HEK293 (cell line): ENCODE measurements around the gene FERMT3.

Experiments
- GLIS2 ChIP-seq: fragments of 450-650 bp; formaldehyde crosslinking; IDR thresholded peaks from 2 replicates; pipeline ENCODE4 v1.5.1; 2016; ENCODE audit warnings: missing biosample characterization, missing genetic modification characterization
- KLF1 ChIP-seq: fragments of 450-650 bp; formaldehyde crosslinking; IDR thresholded peaks from 2 replicates; pipeline ENCODE4 v1.5.1; 2016; ENCODE audit warnings: missing biosample characterization, missing genetic modification characterization
- KLF17 ChIP-seq: fragments of 450-650 bp; formaldehyde crosslinking; IDR thresholded peaks from 2 replicates; pipeline ENCODE4 v1.5.1; 2016; ENCODE audit warnings: missing biosample characterization, missing genetic modification characterization
- KLF8 ChIP-seq: fragments of 450-650 bp; formaldehyde crosslinking; IDR thresholded peaks from 2 replicates; pipeline ENCODE4 v1.5.1; 2016; ENCODE audit warnings: missing biosample characterization, missing genetic modification characterization
- SCRT1 ChIP-seq: fragments of 450-650 bp; formaldehyde crosslinking; IDR thresholded peaks from 2 replicates; pipeline ENCODE4 v1.5.1; 2016; ENCODE audit warnings: missing biosample characterization, missing genetic modification characterization, borderline replicate concordance
- SETDB1 ChIP-seq: IDR thresholded peaks from one replicate; pipeline ENCODE4 v1.6.1; 2017; ENCODE audit warnings: mild to moderate bottlenecking, low read length, moderate library complexity, mixed read lengths; ENCODE audit not compliant: insufficient read length
- TSHZ1 ChIP-seq: fragments of 450-650 bp; formaldehyde crosslinking; IDR thresholded peaks from 2 replicates; pipeline ENCODE4 v1.5.1; 2016; ENCODE audit warnings: missing biosample characterization, missing genetic modification characterization, borderline replicate concordance
- ZBTB48 ChIP-seq: fragments of 450-650 bp; formaldehyde crosslinking; IDR thresholded peaks from 2 replicates; pipeline ENCODE4 v1.5.1; 2016; ENCODE audit warnings: missing biosample characterization, missing genetic modification characterization
- ZFHX2 ChIP-seq: fragments of 450-650 bp; formaldehyde crosslinking; conservative IDR thresholded peaks from 2 replicates; pipeline ENCODE4 v1.5.1; 2016; ENCODE audit warnings: missing biosample characterization, missing genetic modification characterization
- ZNF26 ChIP-seq: fragments of 450-650 bp; formaldehyde crosslinking; IDR thresholded peaks from 2 replicates; pipeline ENCODE4 v1.5.1; 2016; ENCODE audit warnings: missing biosample characterization, missing genetic modification characterization
- ZNF391 ChIP-seq: fragments of 450-650 bp; formaldehyde crosslinking; IDR thresholded peaks from 2 replicates; pipeline ENCODE4 v1.5.1; 2016; ENCODE audit warnings: low read depth, missing biosample characterization, missing genetic modification characterization, borderline replicate concordance
- ZNF549 ChIP-seq: fragments of 450-650 bp; IDR thresholded peaks from 2 replicates; pipeline ENCODE4 v1.5.1; 2018; ENCODE audit warnings: missing biosample characterization, missing genetic modification characterization, mild to moderate bottlenecking, inconsistent platforms, moderate library complexity
- ZNF585B ChIP-seq: fragments of 450-650 bp; formaldehyde crosslinking; IDR thresholded peaks from 2 replicates; pipeline ENCODE4 v1.5.1; 2016; ENCODE audit warnings: missing biosample characterization, missing genetic modification characterization
- TF ChIP-seq, protein P1 (sequence below): fragments of 450-650 bp; formaldehyde crosslinking; conservative IDR thresholded peaks from 2 replicates; pipeline ENCODE4 v1.5.1; 2016; ENCODE audit warnings: low read depth, missing biosample characterization, missing genetic modification characterization
- TF ChIP-seq, protein P2 (sequence below): fragments of 450-650 bp; formaldehyde crosslinking; optimal IDR thresholded peaks from 2 replicates; pipeline ENCODE3; 2016; ENCODE audit warnings: missing biosample characterization, mild to moderate bottlenecking, missing genetic modification characterization
- TF ChIP-seq, protein P3 (sequence below): fragments of 450-650 bp; formaldehyde crosslinking; IDR thresholded peaks from 2 replicates; pipeline ENCODE4 v1.5.1; 2016; ENCODE audit warnings: missing biosample characterization, missing genetic modification characterization

The FERMT3 gene

DNA sequence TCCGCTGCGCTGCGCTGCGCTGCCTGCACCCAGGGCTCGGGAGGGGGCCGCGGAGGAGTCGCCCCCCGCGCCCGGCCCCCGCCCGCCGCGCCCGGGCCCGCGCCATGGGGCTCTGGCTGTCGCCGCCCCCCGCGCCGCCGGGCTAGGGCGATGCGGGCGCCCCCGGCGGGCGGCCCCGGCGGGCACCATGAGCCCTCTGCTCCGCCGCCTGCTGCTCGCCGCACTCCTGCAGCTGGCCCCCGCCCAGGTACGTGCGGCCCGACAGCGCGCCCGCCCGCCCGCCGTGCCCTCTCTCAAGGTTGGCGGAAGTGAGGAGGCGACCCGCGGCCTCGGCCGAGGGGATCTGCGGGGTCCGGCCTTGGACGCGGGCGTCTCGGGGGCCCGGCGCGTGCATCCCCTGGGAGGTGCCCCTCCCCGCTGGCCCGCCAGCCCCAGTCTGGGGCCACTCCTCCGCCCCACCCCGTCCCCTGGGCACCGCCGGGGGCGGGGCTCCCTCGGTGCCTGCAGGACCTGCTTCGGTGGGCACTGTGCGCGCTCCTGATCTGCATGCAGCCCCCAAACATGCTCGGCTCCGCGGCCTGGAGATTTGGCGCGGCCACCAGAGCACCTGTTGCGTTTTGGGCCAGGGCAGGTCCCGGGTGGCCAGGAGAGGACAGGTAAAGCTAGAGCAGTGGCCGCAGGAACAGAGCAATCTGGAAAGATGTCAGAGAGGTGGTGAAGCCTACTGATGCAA is 28.3 kb downstream of the FERMT3 start (continued):
- TF ChIP-seq KLF8, result no peak; the same call in 1 of the 2 replicates
- TF ChIP-seq ZNF585B, result no peak
- no peak for TF ChIP-seq ZNF26 (tag by site-specific recombination)
- TF ChIP-seq ZNF549 (tag by site-specific recombination), result no peak
- peak; percentile 60 for TF ChIP-seq ZFHX2 (tag by site-specific recombination)
- no peak for TF ChIP-seq ZNF391 (tag by site-specific recombination)
- TF ChIP-seq, protein P1, sequence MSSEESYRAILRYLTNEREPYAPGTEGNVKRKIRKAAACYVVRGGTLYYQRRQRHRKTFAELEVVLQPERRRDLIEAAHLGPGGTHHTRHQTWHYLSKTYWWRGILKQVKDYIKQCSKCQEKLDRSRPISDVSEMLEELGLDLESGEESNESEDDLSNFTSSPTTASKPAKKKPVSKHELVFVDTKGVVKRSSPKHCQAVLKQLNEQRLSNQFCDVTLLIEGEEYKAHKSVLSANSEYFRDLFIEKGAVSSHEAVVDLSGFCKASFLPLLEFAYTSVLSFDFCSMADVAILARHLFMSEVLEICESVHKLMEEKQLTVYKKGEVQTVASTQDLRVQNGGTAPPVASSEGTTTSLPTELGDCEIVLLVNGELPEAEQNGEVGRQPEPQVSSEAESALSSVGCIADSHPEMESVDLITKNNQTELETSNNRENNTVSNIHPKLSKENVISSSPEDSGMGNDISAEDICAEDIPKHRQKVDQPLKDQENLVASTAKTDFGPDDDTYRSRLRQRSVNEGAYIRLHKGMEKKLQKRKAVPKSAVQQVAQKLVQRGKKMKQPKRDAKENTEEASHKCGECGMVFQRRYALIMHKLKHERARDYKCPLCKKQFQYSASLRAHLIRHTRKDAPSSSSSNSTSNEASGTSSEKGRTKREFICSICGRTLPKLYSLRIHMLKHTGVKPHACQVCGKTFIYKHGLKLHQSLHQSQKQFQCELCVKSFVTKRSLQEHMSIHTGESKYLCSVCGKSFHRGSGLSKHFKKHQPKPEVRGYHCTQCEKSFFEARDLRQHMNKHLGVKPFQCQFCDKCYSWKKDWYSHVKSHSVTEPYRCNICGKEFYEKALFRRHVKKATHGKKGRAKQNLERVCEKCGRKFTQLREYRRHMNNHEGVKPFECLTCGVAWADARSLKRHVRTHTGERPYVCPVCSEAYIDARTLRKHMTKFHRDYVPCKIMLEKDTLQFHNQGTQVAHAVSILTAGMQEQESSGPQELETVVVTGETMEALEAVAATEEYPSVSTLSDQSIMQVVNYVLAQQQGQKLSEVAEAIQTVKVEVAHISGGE, result no peak
- TF ChIP-seq GLIS2, result peak; percentile 68
- TF ChIP-seq ZBTB48, result no peak
- TF ChIP-seq SCRT1 (tag by site-specific recombination), result peak; percentile 72; the same call in 1 of the 2 replicates
- TF ChIP-seq, protein P2, sequence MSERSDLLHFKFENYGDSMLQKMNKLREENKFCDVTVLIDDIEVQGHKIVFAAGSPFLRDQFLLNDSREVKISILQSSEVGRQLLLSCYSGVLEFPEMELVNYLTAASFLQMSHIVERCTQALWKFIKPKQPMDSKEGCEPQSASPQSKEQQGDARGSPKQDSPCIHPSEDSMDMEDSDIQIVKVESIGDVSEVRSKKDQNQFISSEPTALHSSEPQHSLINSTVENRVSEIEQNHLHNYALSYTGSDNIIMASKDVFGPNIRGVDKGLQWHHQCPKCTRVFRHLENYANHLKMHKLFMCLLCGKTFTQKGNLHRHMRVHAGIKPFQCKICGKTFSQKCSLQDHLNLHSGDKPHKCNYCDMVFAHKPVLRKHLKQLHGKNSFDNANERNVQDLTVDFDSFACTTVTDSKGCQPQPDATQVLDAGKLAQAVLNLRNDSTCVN (tag by site-specific recombination), result peak; percentile 59
- TF ChIP-seq KLF17 (tag by site-specific recombination), result no peak
- no peak for TF ChIP-seq TSHZ1 (tag by site-specific recombination)
- TF ChIP-seq SETDB1, result no peak
- TF ChIP-seq, protein P3, sequence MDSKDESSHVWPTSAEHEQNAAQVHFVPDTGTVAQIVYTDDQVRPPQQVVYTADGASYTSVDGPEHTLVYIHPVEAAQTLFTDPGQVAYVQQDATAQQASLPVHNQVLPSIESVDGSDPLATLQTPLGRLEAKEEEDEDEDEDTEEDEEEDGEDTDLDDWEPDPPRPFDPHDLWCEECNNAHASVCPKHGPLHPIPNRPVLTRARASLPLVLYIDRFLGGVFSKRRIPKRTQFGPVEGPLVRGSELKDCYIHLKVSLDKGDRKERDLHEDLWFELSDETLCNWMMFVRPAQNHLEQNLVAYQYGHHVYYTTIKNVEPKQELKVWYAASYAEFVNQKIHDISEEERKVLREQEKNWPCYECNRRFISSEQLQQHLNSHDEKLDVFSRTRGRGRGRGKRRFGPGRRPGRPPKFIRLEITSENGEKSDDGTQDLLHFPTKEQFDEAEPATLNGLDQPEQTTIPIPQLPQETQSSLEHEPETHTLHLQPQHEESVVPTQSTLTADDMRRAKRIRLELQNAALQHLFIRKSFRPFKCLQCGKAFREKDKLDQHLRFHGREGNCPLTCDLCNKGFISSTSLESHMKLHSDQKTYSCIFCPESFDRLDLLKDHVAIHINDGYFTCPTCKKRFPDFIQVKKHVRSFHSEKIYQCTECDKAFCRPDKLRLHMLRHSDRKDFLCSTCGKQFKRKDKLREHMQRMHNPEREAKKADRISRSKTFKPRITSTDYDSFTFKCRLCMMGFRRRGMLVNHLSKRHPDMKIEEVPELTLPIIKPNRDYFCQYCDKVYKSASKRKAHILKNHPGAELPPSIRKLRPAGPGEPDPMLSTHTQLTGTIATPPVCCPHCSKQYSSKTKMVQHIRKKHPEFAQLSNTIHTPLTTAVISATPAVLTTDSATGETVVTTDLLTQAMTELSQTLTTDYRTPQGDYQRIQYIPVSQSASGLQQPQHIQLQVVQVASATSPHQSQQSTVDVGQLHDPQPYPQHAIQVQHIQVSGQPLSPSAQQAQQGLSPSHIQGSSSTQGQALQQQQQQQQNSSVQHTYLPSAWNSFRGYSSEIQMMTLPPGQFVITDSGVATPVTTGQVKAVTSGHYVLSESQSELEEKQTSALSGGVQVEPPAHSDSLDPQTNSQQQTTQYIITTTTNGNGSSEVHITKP (tag by site-specific recombination), result no peak
- TF ChIP-seq KLF1 (tag by site-specific recombination), result peak; percentile 84
